Activated CD8-positive, alpha-beta T cell treated with anti-CD3 and anti-CD28 coated beads for 36 hours (primary cell): Measurements from ENCODE around the gene KDM5A. TPM values are rescaled to one million over a fixed set of nuclear protein-coding genes. Genes with fewer than 3 reads are reported as not detected.

Source experiments
- ATAC-seq: fragments of 200-7000 bp; cut with Tn5 transposase; one replicate; pipeline ENCODE4 v1.10.0; 2021; ENCODE audit warnings: mild to moderate bottlenecking, moderate library complexity
- CTCF ChIA-PET: fragments of 350-600 bp; sonication (Branson Sonifier 250); formaldehyde crosslinking; loops from one replicate; lab custom pipeline; 2021; ENCODE audit warnings: antibody characterized with exemption; lab: Charles Lee
- POLR2A ChIA-PET: fragments of 350-600 bp; sonication (Branson Sonifier 250); formaldehyde crosslinking; loops from one replicate; lab custom pipeline; 2021; ENCODE audit warnings: antibody characterized with exemption; lab: Charles Lee
- DNase-seq: peaks from one replicate; pipeline ENCODE4 v3.0.0-alpha.2; 2020
- H3K27ac Mint-ChIP-seq: one replicate; pipeline ENCODE4 v1.8.0; 2021; ENCODE audit warnings: mild to moderate bottlenecking, mixed read lengths
- H3K27me3 Mint-ChIP-seq: one replicate; pipeline ENCODE4 v1.8.0; 2021; ENCODE audit warnings: mixed read lengths
- H3K36me3 Mint-ChIP-seq: one replicate; pipeline ENCODE4 v1.8.0; 2021; ENCODE audit warnings: low read depth, mixed read lengths
- H3K4me1 Mint-ChIP-seq: one replicate; pipeline ENCODE4 v1.8.0; 2021; ENCODE audit warnings: low read depth, mixed read lengths
- H3K4me3 Mint-ChIP-seq: one replicate; pipeline ENCODE4 v1.8.0; 2021; ENCODE audit warnings: mild to moderate bottlenecking, moderate library complexity, mixed read lengths
- H3K9me3 Mint-ChIP-seq: one replicate; pipeline ENCODE4 v1.8.0; 2021; ENCODE audit warnings: mixed read lengths
- CTCF ChIP-seq: fragments of 200-600 bp; IDR thresholded peaks from one replicate; pipeline ENCODE4 v1.8.0; 2022; ENCODE audit warnings: antibody characterized with exemption, mild to moderate bottlenecking
- intact Hi-C: fragments of 100-400 bp; cut with micrococcal nuclease; formaldehyde crosslinking; loops from one replicate; pipeline ENCODE4 v1.10.0; 2022
- total RNA-seq, 2 experiments: library from RNA; stranded (reverse); gene quantifications; one replicate each; pipeline ENCODE4 v1.2.3, GENCODE V29; 2021

The KDM5A gene
- total RNA-seq, 2 experiments from 2014 or later: 60.0 to 68.9 TPM

- H3K27ac Mint-ChIP-seq: no peak overlapping the region
- ChIA-PET CTCF (no interaction called here), POLR2A (no interaction called here)
- DNase-seq (no peak), ATAC-seq (no peak)
- H3K36me3 Mint-ChIP-seq: peaks cover 58% of the 10 kb centered on the region
- no peaks in the 10 kb centered on the region for H3K9me3 Mint-ChIP-seq
- no peak for TF ChIP-seq CTCF
- H3K27me3 Mint-ChIP-seq: no peaks in the 10 kb centered on the region
- intact Hi-C loops: no loop called here
- peaks cover 35% of the 10 kb centered on the region for H3K4me1 Mint-ChIP-seq
- no peak overlapping the region for H3K4me3 Mint-ChIP-seq
These were observed 100.4 kb downstream of the KDM5A start for GRCh38 chr12:288687-289086.

- DNase-seq (no peak), ATAC-seq (peak; percentile 70)
- Mint-ChIP-seq H3K4me3 (no peak overlapping the region), H3K36me3 (peaks cover 53% of the 10 kb centered on the region), H3K27ac (peak overlapping the region; percentile 69), H3K9me3 (no peaks in the 10 kb centered on the region), H3K4me1 (peaks cover 23% of the 10 kb centered on the region), H3K27me3 (no peaks in the 10 kb centered on the region)
- TF ChIP-seq CTCF: no peak
- CTCF ChIA-PET: interaction anchor here (1.4 to 1.5 kb wide), 2 partner anchors 12 to 67 kb away, joined by 4 read pairs; no protein-coding TSS in a partner anchor
- POLR2A ChIA-PET: interaction anchor here (0.7 kb wide), 1 partner anchor 9 kb away, joined by 3 read pairs; no protein-coding TSS in a partner anchor
- intact Hi-C loops: no loop called here
These were observed 102.4 kb downstream of the KDM5A start for GRCh38 chr12:286531-287300.

- ChIA-PET CTCF (no interaction called here), POLR2A (interaction anchor here (1.2 kb wide), 1 partner anchor 9 kb away, joined by 3 read pairs; no protein-coding TSS in a partner anchor)
- no peak for TF ChIP-seq CTCF
- Mint-ChIP-seq H3K4me3 (no peak overlapping the region), H3K4me1 (peaks cover 3% of the 10 kb centered on the region), H3K27ac (no peak overlapping the region), H3K36me3 (peaks cover 8% of the 10 kb centered on the region), H3K27me3 (no peaks in the 10 kb centered on the region), H3K9me3 (no peaks in the 10 kb centered on the region)
- DNase-seq (no peak), ATAC-seq (no peak)
- intact Hi-C loops: no loop called here
These were observed 111.1 kb downstream of the KDM5A start for GRCh38 chr12:278046-278445.

GRCh38 chr12:275812-276211, 113.3 kb downstream of the KDM5A start:
- H3K4me3 Mint-ChIP-seq: no peak overlapping the region
- CTCF ChIA-PET: interaction anchor here (1.2 to 1.6 kb wide), 2 partner anchors 11 to 52 kb away, joined by 3 to 4 read pairs; no protein-coding TSS in a partner anchor
- peaks cover 3% of the 10 kb centered on the region for H3K4me1 Mint-ChIP-seq
- intact Hi-C loops: no loop called here
- TF ChIP-seq CTCF: no peak
- H3K27me3 Mint-ChIP-seq: no peaks in the 10 kb centered on the region
- POLR2A ChIA-PET: interaction anchor here (0.6 kb wide), 1 partner anchor 14 kb away, joined by 3 read pairs; no protein-coding TSS in a partner anchor
- H3K36me3 Mint-ChIP-seq: peaks cover 1% of the 10 kb centered on the region
- H3K27ac Mint-ChIP-seq: no peak overlapping the region
- DNase-seq (no peak), ATAC-seq (no peak)
- H3K9me3 Mint-ChIP-seq: no peaks in the 10 kb centered on the region

- no peak overlapping the region for H3K4me3 Mint-ChIP-seq
- peak; percentile 30 for ATAC-seq
- DNase-seq: no peak
- H3K9me3 Mint-ChIP-seq: no peaks in the 10 kb centered on the region
- H3K4me1 Mint-ChIP-seq: peaks cover 3% of the 10 kb centered on the region
- no peaks in the 10 kb centered on the region for H3K36me3 Mint-ChIP-seq
- H3K27me3 Mint-ChIP-seq: no peaks in the 10 kb centered on the region
- no peak for TF ChIP-seq CTCF
- intact Hi-C loops: no loop called here
- ChIA-PET CTCF (no interaction called here), POLR2A (no interaction called here)
- no peak overlapping the region for H3K27ac Mint-ChIP-seq
These were observed 115.7 kb downstream of the KDM5A start for GRCh38 chr12:273382-273781.
